Panc1 (cell line): ENCODE results near the gene ELK3. TPM values are rescaled to one million over a fixed set of nuclear protein-coding genes. Genes with fewer than 3 reads are reported as not detected.

Source experiments
- ATAC-seq: fragments of 200-7000 bp; cut with Tn5 transposase; 2 replicates; pipeline ENCODE4 v1.9.1; 2020; ENCODE audit warnings: mild to moderate bottlenecking, moderate library complexity
- BruUV-seq: library from RNA; stranded (reverse); fragments of 400-500 nt; replicated peaks from 2 replicates; lab custom pipeline; 2021; lab: Mats Ljungman, UMichigan
- CTCF ChIA-PET: fragments of 300-600 bp; sonication (Branson Sonifier 250); formaldehyde crosslinking; loops from one replicate; lab custom pipeline; 2022; ENCODE audit warnings: antibody characterized with exemption; lab: Charles Lee
- POLR2A ChIA-PET: fragments of 300-600 bp; sonication (Branson Sonifier 250); formaldehyde crosslinking; loops from one replicate; lab custom pipeline; 2022; ENCODE audit warnings: antibody characterized with exemption; lab: Charles Lee
- DNase-seq: peaks from one replicate; pipeline ENCODE4 v3.0.0-alpha.2; 2010; ENCODE audit warnings: low read depth, low spot score
- H3K27ac ChIP-seq: 2 replicates; pipeline ENCODE4 v1.5.1; 2011; ENCODE audit warnings: mild to moderate bottlenecking, low read length, inconsistent platforms
- H3K27me3 ChIP-seq: fragments of 200-500 bp; sonication (Bioruptor generic); 2 replicates; pipeline ENCODE4 v1.6.0; 2014; ENCODE audit warnings: low read length, inconsistent platforms; ENCODE audit not compliant: control insufficient read depth, insufficient read depth
- H3K36me3 ChIP-seq: fragments of 200-500 bp; sonication (Bioruptor generic); 2 replicates; pipeline ENCODE4 v1.5.1; 2014; ENCODE audit warnings: inconsistent platforms, mild to moderate bottlenecking, low read length, moderate library complexity; ENCODE audit not compliant: control insufficient read depth, insufficient read depth
- H3K4me1 ChIP-seq: 2 replicates; pipeline ENCODE4 v1.5.1; 2011; ENCODE audit warnings: inconsistent platforms, mild to moderate bottlenecking, low read length, moderate library complexity; ENCODE audit not compliant: control insufficient read depth, insufficient read depth
- H3K4me3 ChIP-seq, 2 experiments: 2 replicates each; pipeline ENCODE4 v1.5.1; 2011 to 2012; ENCODE audit warnings: low read depth in 2 of 2, low read length in 2 of 2, mild to moderate bottlenecking in 2 of 2, inconsistent platforms in 1 of 2, moderate library complexity in 1 of 2
- H3K9me3 ChIP-seq: fragments of 200-500 bp; sonication (Bioruptor generic); 2 replicates; pipeline ENCODE4 v1.5.1; 2014; ENCODE audit warnings: low read depth, mild to moderate bottlenecking, inconsistent platforms, low read length, moderate library complexity; ENCODE audit not compliant: control insufficient read depth, insufficient read depth
- CTCF ChIP-seq: fragments of 450-650 bp; IDR thresholded peaks from 2 replicates; pipeline ENCODE4 v1.5.1; 2017; ENCODE audit warnings: mild to moderate bottlenecking
- POLR2AphosphoS5 ChIP-seq: IDR thresholded peaks from 2 replicates; pipeline ENCODE4 v1.6.1; 2012; ENCODE audit warnings: mild to moderate bottlenecking, low read depth, low read length, moderate library complexity
- REST ChIP-seq, 2 experiments: IDR thresholded peaks; 2 replicates each; pipeline ENCODE4 v1.6.1; 2011 to 2012; ENCODE audit warnings: low read depth in 2 of 2, control low read depth in 1 of 2, low read length in 1 of 2, mild to moderate bottlenecking in 1 of 2, moderate library complexity in 1 of 2; ENCODE audit not compliant: insufficient read depth in 1 of 2
- SIN3A ChIP-seq: IDR thresholded peaks from 2 replicates; pipeline ENCODE4 v1.6.1; 2012; ENCODE audit warnings: low read depth, mild to moderate bottlenecking, low read length, moderate library complexity, borderline replicate concordance; ENCODE audit not compliant: insufficient read depth
- TCF7L2 ChIP-seq: IDR thresholded peaks from 2 replicates; pipeline ENCODE4 v1.6.1; 2011; ENCODE audit warnings: mild to moderate bottlenecking, low read depth, low read length, inconsistent platforms
- in situ Hi-C: cut with HindIII; loops from 2 replicates; pipeline ENCODE4 v1.10.0; 2016; ENCODE audit warnings: low sequenced_read_pairs, low pct_unique_long_range_greater_than_20kb
- intact Hi-C: fragments of 100-400 bp; cut with micrococcal nuclease; formaldehyde crosslinking; loops from one replicate; pipeline ENCODE4 v1.10.0; 2022; ENCODE audit not compliant: unreplicated experiment
- total RNA-seq: library from RNA; stranded (reverse); gene quantifications from one replicate; pipeline ENCODE4 v1.2.1, GENCODE V29; 2021; ENCODE audit not compliant: unreplicated experiment

ELK3 gene
- total RNA-seq, 1 experiment from 2014 or later = 25.1 TPM

GRCh38 chr12:96301732-96302131 is 107.6 kb downstream of the ELK3 start:
- no peaks in the 10 kb centered on the region; the same call in 1 of the 2 replicates for H3K36me3 ChIP-seq
- no peaks in the 10 kb centered on the region for H3K9me3 ChIP-seq
- CTCF ChIA-PET = interaction anchor here (0.6 kb wide), 1 partner anchor 13 kb away, joined by 3 read pairs; no protein-coding TSS in a partner anchor

GRCh38 chr12:96302687-96303310 is 108.6 kb downstream of the ELK3 start:
- CTCF ChIA-PET = interaction anchor here (0.6 kb wide), 1 partner anchor 231 kb away, joined by 5 read pairs; no protein-coding TSS in a partner anchor
- no peaks in the 10 kb centered on the region for H3K9me3 ChIP-seq
- TF ChIP-seq SIN3A (no peak), REST (IDR thresholded peaks at IDR 0.05; ENCODE audit: insufficient read depth in 1 of 2, low read depth in 2 of 2, low read length in 1 of 2) (no peak), CTCF (no peak), TCF7L2 (no peak), POLR2AphosphoS5 (no peak)
- no TSS peak for BruUV-seq
- ATAC-seq = no peak
- no peak overlapping the region for H3K4me3 ChIP-seq
- peaks cover 2% of the 10 kb centered on the region; the same call in 1 of the 2 replicates for H3K4me1 ChIP-seq
- no peak overlapping the region for H3K27ac ChIP-seq
- H3K27me3 ChIP-seq = no peaks in the 10 kb centered on the region
- POLR2A ChIA-PET = no interaction called here
- intact Hi-C loops = loop anchor here (10.0 kb wide), 1 partner anchor 92 kb away; no protein-coding TSS in a partner anchor
- DNase-seq = no peak
- no peaks in the 10 kb centered on the region; the same call in 1 of the 2 replicates for H3K36me3 ChIP-seq
- in situ Hi-C loops = no loop called here

More at GRCh38 chr12:96301732-96302131, 107.6 kb downstream of the ELK3 start:
- Histone ChIP-seq H3K4me3 (no peak overlapping the region), H3K4me1 (peaks cover 2% of the 10 kb centered on the region; the same call in 1 of the 2 replicates), H3K27me3 (no peaks in the 10 kb centered on the region), H3K27ac (no peak overlapping the region)
- in situ Hi-C loops = no loop called here
- ATAC-seq = no peak
- DNase-seq = no peak
- no TSS peak for BruUV-seq
- intact Hi-C loops = loop anchor here (10.0 kb wide), 1 partner anchor 93 kb away; no protein-coding TSS in a partner anchor
- TF ChIP-seq CTCF (no peak), REST (IDR thresholded peaks at IDR 0.05; ENCODE audit: insufficient read depth in 1 of 2, low read depth in 2 of 2, low read length in 1 of 2) (no peak), POLR2AphosphoS5 (no peak), TCF7L2 (no peak), SIN3A (no peak)
- POLR2A ChIA-PET = no interaction called here
